ENCODE data around the gene IRS1. TPM values are rescaled to one million over a fixed set of nuclear protein-coding genes. Genes with fewer than 3 reads are reported as not detected.
A peak's percentile ranks its signal among the peaks of the same experiment; 100 is the strongest.

IRS1 gene
- total RNA-seq, 4 donors from 2014 or later = 6.2 to 20.9 (median 12.8) TPM

- peaks cover 0 to 66% (median 23%) of the 10 kb centered on the region in 4 donors for H3K4me1 ChIP-seq
- H3K27me3 ChIP-seq = no peaks in the 10 kb centered on the region
- intact Hi-C loops (cut with DNase I; ENCODE audit: low total_unique reads) = loop anchor here (10.0 kb wide), 1 partner anchor 576 kb away; no protein-coding TSS in a partner anchor
- H3K36me3 ChIP-seq = no peaks in the 10 kb centered on the region
- in situ Hi-C loops (cut with MboI; ENCODE audit: low pct_ligation_motif_present in 1 of 4, low pct_unique_long_range_greater_than_20kb in 1 of 4, low sequenced_read_pairs in 3 of 4) = loop anchor here in 1 of 4 donors (25.0 kb wide), 1 partner anchor 129 kb away; no protein-coding TSS in a partner anchor
- peak; percentile 59 for DNase-seq
- peak overlapping the region; percentile 50 to 78 (median 70) for H3K4me3 ChIP-seq
- peak overlapping the region; percentile 93 to 96 (median 94) for H3K27ac ChIP-seq
- WGBS, 2 donors (ENCODE audit: low coverage in 1 of 2) = 10% methylated on average over 24 of the region's 24 CpGs; no CpG with 5 or more reads in 1 of the 2 donors
- no peak for TF ChIP-seq POLR2A (IDR thresholded peaks at IDR 0.05)
- no peak for TF ChIP-seq CTCF (IDR thresholded peaks at IDR 0.05)
- TF ChIP-seq POLR2AphosphoS5 (IDR thresholded peaks at IDR 0.05) = peak in 1 of 3 donors; percentile 21
- no peak for TF ChIP-seq EP300 (IDR thresholded peaks at IDR 0.05; ENCODE audit: low read depth)
- no peaks in the 10 kb centered on the region for H3K9me3 ChIP-seq
Measured at GRCh38 chr2:226791056-226791486, 8.5 kb downstream of the IRS1 start.

- intact Hi-C loops (cut with DNase I; ENCODE audit: low total_unique reads) (loop anchor here (10.0 kb wide), 1 partner anchor 576 kb away; no protein-coding TSS in a partner anchor), in situ Hi-C loops (cut with MboI; ENCODE audit: low pct_ligation_motif_present in 1 of 4, low pct_unique_long_range_greater_than_20kb in 1 of 4, low sequenced_read_pairs in 3 of 4) (loop anchor here in 1 of 4 donors (25.0 kb wide), 1 partner anchor 128 kb away; no protein-coding TSS in a partner anchor)
- H3K27me3 ChIP-seq = no peaks in the 10 kb centered on the region
- no peak for DNase-seq
- peaks cover 0 to 66% (median 22%) of the 10 kb centered on the region in 4 donors for H3K4me1 ChIP-seq
- no peaks in the 10 kb centered on the region for H3K9me3 ChIP-seq
- 96% methylated on average over 2 of the region's 2 CpGs; no CpG with 5 or more reads in 1 of the 2 donors for WGBS, 2 donors (ENCODE audit: low coverage in 1 of 2)
- no peaks in the 10 kb centered on the region for H3K36me3 ChIP-seq
- TF ChIP-seq POLR2A (IDR thresholded peaks at IDR 0.05) (no peak), CTCF (IDR thresholded peaks at IDR 0.05) (no peak), POLR2AphosphoS5 (IDR thresholded peaks at IDR 0.05) (no peak), EP300 (IDR thresholded peaks at IDR 0.05; ENCODE audit: low read depth) (no peak)
- peak overlapping the region; percentile 93 to 96 (median 94) for H3K27ac ChIP-seq
- no peak overlapping the region for H3K4me3 ChIP-seq
Measured at GRCh38 chr2:226790431-226790830, 9.2 kb downstream of the IRS1 start.

- H3K9me3 ChIP-seq = no peaks in the 10 kb centered on the region
- no peaks in the 10 kb centered on the region for H3K36me3 ChIP-seq
- H3K27me3 ChIP-seq = no peaks in the 10 kb centered on the region
- peak overlapping the region; percentile 93 to 96 (median 94) for H3K27ac ChIP-seq
- no peak overlapping the region for H3K4me3 ChIP-seq
- in situ Hi-C loops (cut with MboI; ENCODE audit: low pct_ligation_motif_present in 1 of 4, low pct_unique_long_range_greater_than_20kb in 1 of 4, low sequenced_read_pairs in 3 of 4) = loop anchor here in 1 of 4 donors (25.0 kb wide), 1 partner anchor 128 kb away; no protein-coding TSS in a partner anchor
- peaks cover 0 to 66% (median 20%) of the 10 kb centered on the region in 4 donors for H3K4me1 ChIP-seq
- WGBS, 2 donors (ENCODE audit: low coverage in 1 of 2) = 93 to 100% methylated on average over 1 of the region's 1 CpG
- TF ChIP-seq POLR2AphosphoS5 (IDR thresholded peaks at IDR 0.05) = no peak
- TF ChIP-seq CTCF (IDR thresholded peaks at IDR 0.05) = no peak
- TF ChIP-seq EP300 (IDR thresholded peaks at IDR 0.05; ENCODE audit: low read depth) = no peak
- TF ChIP-seq POLR2A (IDR thresholded peaks at IDR 0.05) = no peak
- intact Hi-C loops (cut with DNase I; ENCODE audit: low total_unique reads) = loop anchor here (10.0 kb wide), 1 partner anchor 575 kb away; no protein-coding TSS in a partner anchor
- DNase-seq = no peak
Measured at GRCh38 chr2:226790011-226790410, 9.6 kb downstream of the IRS1 start.

GRCh38 chr2:226788881-226789490 is 10.6 kb downstream of the IRS1 start:
- Histone ChIP-seq H3K9me3 (no peaks in the 10 kb centered on the region), H3K4me1 (peaks cover 0 to 66% (median 17%) of the 10 kb centered on the region in 4 donors)

More at GRCh38 chr2:226788881-226789490, 10.6 kb downstream of the IRS1 start:
- no peak for TF ChIP-seq CTCF (IDR thresholded peaks at IDR 0.05)
- TF ChIP-seq POLR2AphosphoS5 (IDR thresholded peaks at IDR 0.05) = no peak
- no peak for TF ChIP-seq POLR2A (IDR thresholded peaks at IDR 0.05)
- TF ChIP-seq EP300 (IDR thresholded peaks at IDR 0.05; ENCODE audit: low read depth) = no peak
- DNase-seq = no peak
- Histone ChIP-seq H3K27me3 (no peaks in the 10 kb centered on the region), H3K36me3 (no peaks in the 10 kb centered on the region), H3K27ac (peak overlapping the region; percentile 93 to 96 (median 94)), H3K4me3 (no peak overlapping the region)
- WGBS, 2 donors (ENCODE audit: low coverage in 1 of 2) = 60 to 69% methylated on average over 3 of the region's 3 CpGs
- in situ Hi-C loops (cut with MboI; ENCODE audit: low pct_ligation_motif_present in 1 of 4, low pct_unique_long_range_greater_than_20kb in 1 of 4, low sequenced_read_pairs in 3 of 4) = loop anchor here in 1 of 4 donors (25.0 kb wide), 1 partner anchor 127 kb away; no protein-coding TSS in a partner anchor
- intact Hi-C loops (cut with DNase I; ENCODE audit: low total_unique reads) = no loop called here
